Astrocyte of the spinal cord (primary cell): ENCODE results near the gene SV2A.

ENCODE experiments used
- DNase-seq: peaks from one replicate; pipeline ENCODE4 v3.0.0; 2011; ENCODE audit warnings: low read depth, low spot score
- H3K4me3 ChIP-seq: 2 replicates; pipeline ENCODE4 v1.5.1; 2011; ENCODE audit warnings: low read depth, mild to moderate bottlenecking, low read length, moderate library complexity
- CTCF ChIP-seq: IDR thresholded peaks from 2 replicates; pipeline ENCODE4 v1.5.1; 2012; ENCODE audit warnings: low read depth, mild to moderate bottlenecking, low read length, inconsistent platforms
- in situ Hi-C: cut with HindIII; loops from 2 replicates; pipeline ENCODE4 v1.10.0; 2017; ENCODE audit warnings: low sequenced_read_pairs

SV2A gene

GRCh38 chr1:149937759-149938158 is 20.1 kb upstream of the SV2A start:
- in situ Hi-C loops, result no loop called here
- no peak for DNase-seq
- no peak overlapping the region for H3K4me3 ChIP-seq
- no peak for TF ChIP-seq CTCF

- H3K4me3 ChIP-seq, result peak overlapping the region; percentile 77
- no peak for TF ChIP-seq CTCF
- peak; percentile 66 for DNase-seq
- in situ Hi-C loops, result no loop called here
Observed at GRCh38 chr1:149936992-149937705, 19.5 kb upstream of the SV2A start.

DNA sequence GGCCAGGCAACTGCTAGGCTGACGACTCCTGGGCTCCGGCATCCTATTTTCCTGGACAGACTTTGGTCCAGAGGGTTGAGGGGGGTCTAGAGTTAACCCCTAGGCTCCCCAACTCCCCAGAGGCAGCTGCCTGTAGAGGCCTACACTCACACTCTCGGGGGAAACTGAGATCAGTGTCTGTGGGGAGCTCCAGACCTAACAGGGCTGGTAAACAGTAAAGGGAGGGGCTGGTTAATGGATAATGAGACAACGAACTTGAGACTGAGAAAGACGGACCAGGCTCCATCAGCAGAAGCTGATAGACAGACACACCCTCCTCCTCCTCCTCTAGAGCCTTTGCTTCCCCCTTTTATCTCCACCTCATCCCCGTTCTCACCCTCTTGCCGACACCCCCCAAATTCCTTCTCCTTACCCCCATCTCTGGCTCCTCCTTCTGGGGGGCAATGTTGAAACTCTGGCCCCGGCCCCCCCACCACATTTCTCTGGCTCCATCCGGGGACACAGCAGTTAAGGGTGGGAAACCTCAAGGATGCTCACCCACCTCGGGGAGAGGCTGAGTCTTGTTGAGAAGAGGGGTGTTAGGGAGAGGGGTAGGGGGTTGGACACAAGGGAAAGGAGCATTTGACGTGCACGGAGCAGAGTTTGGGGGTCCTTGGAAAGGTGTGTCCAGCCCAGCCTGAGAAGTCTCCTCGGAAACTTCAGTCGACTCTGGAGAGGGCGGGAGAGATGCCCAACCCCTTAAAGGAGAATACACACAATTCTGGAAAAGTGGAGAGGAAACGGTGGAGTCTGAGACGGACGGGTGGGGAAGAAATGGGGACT is 18.7 kb upstream of the SV2A start, which contains the start of gene MTMR11:
MTMR11 (minus strand) TSS at position 710 of the 822 bp plus-strand sequence; CDS start at position 478, 232 bp downstream.
- peak within 1 kb of the TSS; percentile 77 for H3K4me3 ChIP-seq
- in situ Hi-C loops, result no loop called here
- DNase-seq, result peak; percentile 52
- TF ChIP-seq CTCF, result no peak

GRCh38 chr1:149934356-149934755 is 16.7 kb upstream of the SV2A start:
- no peak for DNase-seq
- no peak overlapping the region for H3K4me3 ChIP-seq
- in situ Hi-C loops, result no loop called here
- no peak for TF ChIP-seq CTCF

DNA sequence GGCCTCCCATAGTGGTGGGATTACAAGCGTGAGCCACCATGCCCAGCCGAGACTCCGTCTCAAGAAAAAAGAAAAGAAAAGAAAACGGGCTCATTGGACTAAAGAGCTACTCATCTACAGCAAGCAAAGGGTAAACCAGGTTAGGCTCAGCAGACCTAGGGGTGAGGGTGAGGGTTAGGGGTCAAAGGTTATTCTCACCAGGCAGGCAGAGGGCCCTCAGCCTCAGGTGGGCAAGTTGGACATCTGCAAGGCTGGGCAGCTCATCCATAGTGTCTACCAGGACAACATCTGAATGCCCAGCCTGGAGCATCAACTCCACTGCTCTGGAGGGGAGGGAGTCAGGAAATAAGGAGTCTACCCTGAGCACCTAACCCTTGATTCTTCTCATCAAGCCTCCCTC is 15.6 kb upstream of the SV2A start:
- in situ Hi-C loops, result no loop called here
- no peak overlapping the region for H3K4me3 ChIP-seq
- DNase-seq, result no peak

DNA sequence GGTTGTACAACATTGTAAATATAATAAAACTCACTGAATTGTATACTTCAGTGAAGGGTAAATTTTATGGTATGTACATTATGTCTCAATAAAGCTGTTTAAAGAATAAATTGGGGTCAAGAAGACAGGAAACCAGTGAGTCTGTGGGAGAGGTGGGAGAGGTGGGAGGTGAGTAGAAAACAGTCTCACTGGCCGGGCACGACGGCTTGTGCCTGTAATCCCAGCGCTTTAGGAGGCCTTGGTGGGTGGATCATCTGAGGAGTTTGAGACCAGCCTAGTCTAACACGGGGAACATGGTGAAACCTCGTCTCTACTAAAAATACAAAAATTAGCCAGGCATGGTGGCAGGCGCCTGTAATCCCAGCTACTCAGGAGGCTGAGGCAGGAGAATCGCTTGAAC is 14.8 kb upstream of the SV2A start:
- H3K4me3 ChIP-seq, result no peak overlapping the region
- DNase-seq, result no peak
- in situ Hi-C loops, result no loop called here
- TF ChIP-seq CTCF, result no peak

More for the DNA sequence above, 15.6 kb upstream of the SV2A start:
- TF ChIP-seq CTCF, result no peak
